ENCODE measurements around the gene JAK2. TPM values are rescaled to one million over a fixed set of nuclear protein-coding genes. Genes with fewer than 3 reads are reported as not detected.
A peak's percentile ranks its signal among the peaks of the same experiment; 100 is the strongest.

The JAK2 gene
- total RNA-seq, 1 donor from 2014 or later = 32.8 TPM

GRCh38 chr9:4986296-4986695, 1.2 kb downstream of the JAK2 start:
- peaks cover 55% of the 10 kb centered on the region for H3K4me1 ChIP-seq
- DNase-seq = no peak
- intact Hi-C loops (cut with DNase I) = loop anchor here (5.0 kb wide), 1 partner anchor 224 kb away; no protein-coding TSS in a partner anchor
- no peaks in the 10 kb centered on the region for H3K9me3 ChIP-seq
- no peaks in the 10 kb centered on the region for H3K27me3 ChIP-seq (ENCODE audit: low read depth)
- no peak for ATAC-seq
- TF ChIP-seq, protein P1, sequence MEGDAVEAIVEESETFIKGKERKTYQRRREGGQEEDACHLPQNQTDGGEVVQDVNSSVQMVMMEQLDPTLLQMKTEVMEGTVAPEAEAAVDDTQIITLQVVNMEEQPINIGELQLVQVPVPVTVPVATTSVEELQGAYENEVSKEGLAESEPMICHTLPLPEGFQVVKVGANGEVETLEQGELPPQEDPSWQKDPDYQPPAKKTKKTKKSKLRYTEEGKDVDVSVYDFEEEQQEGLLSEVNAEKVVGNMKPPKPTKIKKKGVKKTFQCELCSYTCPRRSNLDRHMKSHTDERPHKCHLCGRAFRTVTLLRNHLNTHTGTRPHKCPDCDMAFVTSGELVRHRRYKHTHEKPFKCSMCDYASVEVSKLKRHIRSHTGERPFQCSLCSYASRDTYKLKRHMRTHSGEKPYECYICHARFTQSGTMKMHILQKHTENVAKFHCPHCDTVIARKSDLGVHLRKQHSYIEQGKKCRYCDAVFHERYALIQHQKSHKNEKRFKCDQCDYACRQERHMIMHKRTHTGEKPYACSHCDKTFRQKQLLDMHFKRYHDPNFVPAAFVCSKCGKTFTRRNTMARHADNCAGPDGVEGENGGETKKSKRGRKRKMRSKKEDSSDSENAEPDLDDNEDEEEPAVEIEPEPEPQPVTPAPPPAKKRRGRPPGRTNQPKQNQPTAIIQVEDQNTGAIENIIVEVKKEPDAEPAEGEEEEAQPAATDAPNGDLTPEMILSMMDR (IDR thresholded peaks at IDR 0.05) = no peak
- H3K27ac ChIP-seq = peak overlapping the region; percentile 98
- no peaks in the 10 kb centered on the region for H3K36me3 ChIP-seq
- peak overlapping the region; percentile 91 for H3K4me3 ChIP-seq

DNA sequence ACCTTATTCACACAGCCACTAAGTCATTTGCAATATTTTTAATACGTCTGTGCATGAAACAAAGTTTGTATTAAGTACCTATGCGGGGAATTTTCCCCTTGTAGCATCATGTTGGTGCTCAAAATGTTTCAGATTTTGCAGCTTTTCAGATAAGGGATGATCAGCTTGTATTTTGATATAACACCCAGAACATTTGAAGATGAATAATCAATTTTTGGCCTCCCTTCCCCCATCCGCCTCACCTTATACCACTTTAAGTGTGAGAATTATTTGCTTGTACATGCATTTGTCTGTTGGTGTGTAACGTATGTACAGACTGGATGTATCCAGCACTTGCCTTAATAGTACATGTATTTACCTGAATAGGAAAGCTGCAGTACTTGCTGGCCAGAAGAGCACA, 1.7 kb downstream of the JAK2 start:
- intact Hi-C loops (cut with DNase I) = loop anchor here (5.0 kb wide), 1 partner anchor 224 kb away; no protein-coding TSS in a partner anchor
- ATAC-seq = no peak
- no peak for DNase-seq
- peaks cover 55% of the 10 kb centered on the region for H3K4me1 ChIP-seq
- H3K4me3 ChIP-seq = peak overlapping the region; percentile 91
- no peaks in the 10 kb centered on the region for H3K36me3 ChIP-seq
- no peaks in the 10 kb centered on the region for H3K27me3 ChIP-seq (ENCODE audit: low read depth)
- TF ChIP-seq, protein P1 (IDR thresholded peaks at IDR 0.05) = no peak
- H3K9me3 ChIP-seq = no peaks in the 10 kb centered on the region
- H3K27ac ChIP-seq = no peak overlapping the region

DNA sequence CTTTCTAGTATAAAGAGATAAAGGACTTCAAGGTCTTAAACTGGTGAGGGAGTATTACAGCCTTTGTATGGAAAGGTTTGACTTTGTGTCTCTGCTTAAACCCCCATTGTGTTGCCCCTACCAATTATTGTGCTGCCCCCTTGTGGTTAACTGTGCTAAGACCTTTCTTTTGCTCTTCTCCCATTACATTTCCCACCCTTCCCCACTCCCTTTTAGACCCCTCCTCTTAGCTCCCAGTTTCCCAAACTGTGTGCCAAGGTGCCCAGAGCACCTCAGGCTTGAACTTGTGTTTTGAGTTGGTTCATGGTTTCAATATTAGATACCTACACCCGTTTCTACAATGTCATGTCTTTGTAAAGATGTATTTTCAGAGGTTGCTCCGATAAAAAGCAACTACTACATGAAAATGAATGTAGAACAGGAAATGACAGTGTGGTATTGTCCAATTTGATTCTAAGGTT, 2.9 kb downstream of the JAK2 start:
- peaks cover 6% of the 10 kb centered on the region for H3K9me3 ChIP-seq
- no peaks in the 10 kb centered on the region for H3K27me3 ChIP-seq (ENCODE audit: low read depth)
- peaks cover 54% of the 10 kb centered on the region for H3K4me1 ChIP-seq
- H3K36me3 ChIP-seq = peaks cover 8% of the 10 kb centered on the region
- ATAC-seq (no peak), DNase-seq (no peak)
- H3K4me3 ChIP-seq = peak overlapping the region; percentile 91
- no peak overlapping the region for H3K27ac ChIP-seq
- intact Hi-C loops (cut with DNase I) = loop anchor here (5.0 kb wide), 1 partner anchor 226 kb away; no protein-coding TSS in a partner anchor
- TF ChIP-seq, protein P1 (IDR thresholded peaks at IDR 0.05) = peak; percentile 72

DNA sequence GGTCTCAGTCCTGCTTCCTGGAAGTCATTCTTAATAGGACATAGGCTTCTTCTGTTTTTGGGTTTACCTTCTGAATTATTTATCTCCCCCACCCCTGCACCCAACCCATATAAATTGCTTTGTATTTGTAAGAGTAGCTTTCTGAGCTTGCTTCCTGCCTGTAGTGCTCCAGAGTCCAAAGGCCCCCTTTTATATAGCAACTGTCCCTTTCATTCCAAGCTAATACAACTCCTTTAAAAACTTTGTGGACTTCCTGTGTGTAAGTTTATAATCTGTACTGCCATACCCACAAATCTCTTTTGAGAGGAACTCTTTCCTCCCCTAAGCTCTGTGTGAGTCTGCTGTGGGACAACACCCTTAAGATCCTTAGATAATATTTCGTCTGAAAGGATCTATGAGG, 7.8 kb downstream of the JAK2 start:
- Histone ChIP-seq H3K4me3 (no peak overlapping the region), H3K9me3 (peaks cover 9% of the 10 kb centered on the region), H3K4me1 (peaks cover 37% of the 10 kb centered on the region), H3K27ac (no peak overlapping the region), H3K27me3 (ENCODE audit: low read depth) (no peaks in the 10 kb centered on the region), H3K36me3 (peaks cover 14% of the 10 kb centered on the region)
- intact Hi-C loops (cut with DNase I) = no loop called here
- DNase-seq (no peak), ATAC-seq (no peak)
- TF ChIP-seq, protein P1 (IDR thresholded peaks at IDR 0.05) = no peak

- Histone ChIP-seq H3K36me3 (peaks cover 14% of the 10 kb centered on the region), H3K27me3 (ENCODE audit: low read depth) (no peaks in the 10 kb centered on the region), H3K4me1 (peaks cover 22% of the 10 kb centered on the region), H3K9me3 (peaks cover 9% of the 10 kb centered on the region), H3K27ac (no peak overlapping the region), H3K4me3 (no peak overlapping the region)
- TF ChIP-seq, protein P1 (IDR thresholded peaks at IDR 0.05) = no peak
- DNase-seq (no peak), ATAC-seq (peak in 1 of 2 donors; percentile 60)
- intact Hi-C loops (cut with DNase I) = no loop called here
Observed at GRCh38 chr9:4994166-4994890, 9.3 kb downstream of the JAK2 start.

All from lower lobe of right lung (tissue), 2 donors.